HG02973 (cell line): ENCODE results near the gene GTPBP6.
"Not testable (repeated sequence)": the region's sequence is repeated elsewhere in the genome, so short reads cannot be mapped to it uniquely, and the experiment has no call there.

ENCODE experiments used
- ATAC-seq: cut with Tn5 transposase; IDR thresholded peaks from one replicate; pipeline ENCODE4 v1.9.1; 2021; ENCODE audit warnings: moderate library complexity; ENCODE audit not compliant: unreplicated experiment

Gene GTPBP6

DNA sequence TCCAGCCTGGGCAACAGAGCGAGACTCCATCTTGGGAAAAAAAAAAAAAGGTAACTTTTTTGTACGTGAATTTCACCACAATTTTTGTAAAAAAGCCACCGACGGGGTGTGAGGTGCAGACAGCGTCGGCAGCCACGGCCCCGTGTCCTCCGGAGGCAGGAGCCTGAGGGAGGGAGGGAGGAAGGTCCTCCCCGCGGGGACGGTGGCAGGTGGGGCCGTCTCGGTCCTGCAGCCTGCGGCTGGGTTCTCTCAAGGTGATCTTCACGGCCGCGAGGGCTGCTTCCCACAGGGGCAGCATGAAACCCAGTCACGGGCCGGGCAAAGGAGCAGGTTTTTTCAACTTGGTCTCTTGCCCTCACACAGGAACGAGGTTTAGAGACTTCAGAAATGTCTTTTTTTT is 23.5 kb downstream of the GTPBP6 start:
- no peak for ATAC-seq

- no peak for ATAC-seq
Observed at GRCh38 chrX:292900-293897, 25.4 kb downstream of the GTPBP6 start.

- ATAC-seq, result no peak
Observed at GRCh38 chrX:291411-291901, 27.1 kb downstream of the GTPBP6 start.

DNA sequence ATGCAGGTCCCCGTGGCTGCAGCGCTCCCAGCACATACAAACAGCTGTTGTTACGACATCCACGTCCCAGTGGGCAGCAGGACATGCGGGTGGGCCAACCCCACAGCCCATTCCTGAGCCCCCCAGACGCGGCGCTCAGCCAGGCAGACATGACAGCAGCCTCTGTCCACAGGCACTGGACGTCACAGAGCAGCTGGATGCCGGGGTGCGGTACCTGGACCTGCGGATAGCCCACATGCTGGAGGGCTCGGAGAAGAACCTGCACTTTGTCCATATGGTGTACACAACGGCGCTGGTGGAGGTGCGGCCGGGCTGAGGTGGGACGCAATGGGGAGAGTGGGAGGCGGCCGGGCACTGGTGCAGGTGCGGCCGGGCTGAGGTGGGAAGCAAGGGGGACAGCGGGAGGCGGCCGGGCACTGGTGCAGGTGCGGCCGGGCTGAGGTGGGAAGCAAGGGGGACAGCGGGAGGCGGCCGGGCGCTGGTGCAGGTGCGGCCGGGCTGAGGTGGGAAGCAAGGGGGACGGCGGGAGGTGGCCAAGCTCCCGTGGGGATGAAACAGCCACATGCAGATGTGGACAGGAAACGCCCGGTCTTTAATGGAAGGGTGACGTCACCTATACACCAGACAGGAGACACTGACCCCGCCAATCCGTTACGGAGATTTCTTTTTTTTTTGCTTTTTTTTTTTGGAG is 28.0 kb downstream of the GTPBP6 start:
- ATAC-seq, result no peak

DNA sequence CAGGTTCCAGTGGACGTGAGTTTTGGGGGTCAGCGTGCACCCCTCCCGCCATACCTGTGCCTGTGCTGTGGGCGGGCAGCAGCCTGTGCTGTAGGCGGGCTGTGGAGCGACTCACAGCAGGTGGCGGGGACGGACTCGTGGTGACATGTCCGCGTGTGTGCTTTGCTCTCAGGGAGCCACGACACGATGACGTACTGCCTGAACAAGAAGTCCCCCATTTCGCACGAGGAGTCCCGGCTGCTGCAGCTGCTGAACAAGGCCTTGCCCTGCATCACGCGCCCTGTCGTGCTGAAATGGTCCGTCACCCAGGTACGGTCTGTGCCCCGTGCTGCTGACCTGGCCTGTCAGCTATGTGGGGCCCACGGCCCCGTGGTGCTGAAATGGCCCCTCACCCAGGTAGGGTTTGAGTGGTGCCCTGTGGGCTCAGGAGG is 30.0 kb downstream of the GTPBP6 start:
- ATAC-seq, result no peak

DNA sequence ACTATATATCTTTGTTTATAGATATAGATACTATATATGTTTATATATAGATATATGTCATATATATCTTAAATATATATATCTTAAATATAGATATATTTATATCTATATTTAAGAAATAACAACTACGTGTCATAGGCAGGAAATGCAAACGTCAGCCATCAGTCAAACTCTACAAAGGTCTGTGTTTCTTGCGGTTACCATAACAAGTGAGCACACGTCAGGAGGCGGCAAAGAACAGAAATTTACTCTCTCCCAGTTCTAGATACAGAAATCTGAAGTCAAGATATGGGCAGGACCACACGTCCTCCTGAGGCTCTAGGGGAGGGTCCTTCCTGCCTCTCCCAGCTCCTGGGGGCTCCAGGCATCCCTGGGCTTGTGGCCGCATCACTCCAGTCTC is 30.9 kb downstream of the GTPBP6 start:
- ATAC-seq, result no peak

DNA sequence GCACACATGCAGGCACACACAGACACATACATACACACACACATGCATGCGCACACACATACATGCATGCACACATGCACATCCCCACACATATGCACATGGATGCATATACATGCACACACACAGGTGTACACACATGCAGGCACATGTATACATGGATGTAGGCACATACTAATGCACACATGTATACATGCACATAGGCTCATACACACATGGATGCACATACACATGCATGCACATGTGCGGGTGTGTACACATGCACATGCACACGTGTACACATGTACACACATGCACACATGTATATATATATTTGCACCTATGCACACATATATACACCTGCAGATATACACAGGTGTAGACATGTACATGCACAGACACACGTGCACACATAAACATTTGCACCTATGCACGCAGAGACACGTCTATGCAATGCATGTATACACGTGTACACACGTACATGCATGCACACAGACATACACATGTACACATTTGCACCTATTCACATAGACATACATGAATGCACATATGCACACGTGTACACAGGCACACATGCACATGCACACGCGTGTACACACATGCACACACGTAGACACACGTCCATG is 33.4 kb downstream of the GTPBP6 start:
- no peak for ATAC-seq

GRCh38 chrX:283115-283845 is 35.3 kb downstream of the GTPBP6 start:
- peak; percentile 99 for ATAC-seq

- ATAC-seq, result not testable (repeated sequence)
Observed at GRCh38 chrX:282000-282681, 36.5 kb downstream of the GTPBP6 start.

DNA sequence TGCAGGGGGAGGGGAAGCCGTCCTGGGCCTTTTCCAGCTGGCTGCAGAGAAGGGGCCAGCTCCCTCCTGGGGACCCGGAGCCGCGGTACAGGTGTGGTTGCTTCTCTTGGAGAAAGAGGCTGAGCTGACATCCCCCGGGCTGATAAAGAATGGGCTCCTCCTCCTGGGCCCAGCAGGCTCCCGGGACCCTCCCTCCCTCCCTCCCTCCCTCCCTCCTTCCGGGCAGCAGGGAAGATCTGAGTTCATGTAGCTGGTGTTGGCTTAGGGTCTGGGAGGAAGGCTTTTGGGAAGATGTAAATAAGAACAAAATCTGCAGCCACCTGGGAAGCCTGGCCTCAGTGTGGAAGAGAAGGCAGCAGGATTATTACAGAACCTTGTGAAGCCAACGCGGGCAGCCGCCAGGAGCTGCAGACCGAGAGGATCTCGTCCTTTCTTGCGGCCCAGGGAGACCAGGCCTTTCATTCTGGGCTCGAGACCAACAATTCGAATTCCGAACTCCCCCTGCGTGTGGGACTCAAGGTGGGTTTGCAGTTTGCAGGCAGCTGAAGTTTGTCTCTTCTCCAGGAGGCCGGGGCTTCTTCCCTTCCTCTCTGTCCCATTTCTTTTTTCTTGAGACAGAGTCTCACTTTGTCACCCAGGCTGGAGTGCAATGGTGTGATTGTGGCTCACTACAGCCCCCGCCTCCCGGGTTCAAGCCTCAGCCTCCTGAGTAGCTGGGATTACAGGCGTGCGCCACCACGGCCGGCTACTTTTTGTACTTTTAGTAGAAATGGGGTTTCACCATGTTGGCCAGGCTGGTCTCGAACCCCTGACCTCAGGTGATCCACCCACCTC is 37.2 kb downstream of the GTPBP6 start, which contains the start of gene PLCXD1:
Gene PLCXD1 (plus strand): TSS at position 216 of the 834 bp plus-strand sequence. CDS start 2,807 bp downstream, outside the sequence.
- ATAC-seq, result no peak

GRCh38 chrX:280722-281121 is 37.9 kb downstream of the GTPBP6 start:
- not testable (repeated sequence) for ATAC-seq

DNA sequence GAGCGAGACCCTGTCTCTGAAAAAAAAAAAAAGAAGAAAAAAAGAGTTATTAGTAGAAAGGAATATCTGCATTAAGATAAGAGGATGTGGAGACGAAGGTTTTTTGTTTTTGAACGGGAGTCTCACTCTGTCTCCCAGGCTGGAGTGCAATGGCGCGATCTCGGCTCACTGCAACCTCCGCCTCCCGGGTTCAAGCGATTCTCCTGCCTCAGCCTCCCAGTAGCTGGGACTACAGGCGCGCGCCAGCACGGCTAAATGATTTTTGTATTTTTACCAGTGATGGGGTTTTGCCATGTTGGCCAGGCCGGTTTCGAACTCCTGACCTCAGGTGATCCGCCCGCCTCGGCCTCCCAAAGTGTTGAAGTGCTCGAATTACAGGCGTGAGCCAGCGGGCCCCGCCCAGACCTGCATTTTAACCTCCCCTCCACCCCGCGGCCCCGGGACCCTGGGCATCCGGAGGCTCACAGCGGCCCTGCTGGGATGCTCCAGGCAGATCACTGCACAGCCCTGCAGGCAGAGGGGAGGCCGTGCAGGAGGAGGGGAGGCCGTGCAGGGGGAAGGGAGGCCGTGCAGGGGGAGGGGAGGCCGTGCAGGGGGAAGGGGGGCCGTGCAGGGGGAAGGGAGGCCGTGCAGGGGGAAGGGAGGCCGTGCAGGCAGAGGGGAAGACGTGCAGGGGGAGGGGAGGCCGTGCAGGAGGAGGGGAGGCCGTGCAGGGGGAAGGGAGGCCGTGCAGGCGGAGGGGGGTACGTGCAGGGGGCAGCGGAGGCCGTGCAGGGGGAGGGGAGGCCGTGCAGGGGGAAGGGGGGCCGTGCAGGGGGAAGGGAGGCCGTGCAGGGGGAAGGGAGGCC is 38.6 kb downstream of the GTPBP6 start:
- ATAC-seq, result not testable (repeated sequence)

GRCh38 chrX:276581-277201 is 41.9 kb downstream of the GTPBP6 start:
- peak; percentile 32 for ATAC-seq

DNA sequence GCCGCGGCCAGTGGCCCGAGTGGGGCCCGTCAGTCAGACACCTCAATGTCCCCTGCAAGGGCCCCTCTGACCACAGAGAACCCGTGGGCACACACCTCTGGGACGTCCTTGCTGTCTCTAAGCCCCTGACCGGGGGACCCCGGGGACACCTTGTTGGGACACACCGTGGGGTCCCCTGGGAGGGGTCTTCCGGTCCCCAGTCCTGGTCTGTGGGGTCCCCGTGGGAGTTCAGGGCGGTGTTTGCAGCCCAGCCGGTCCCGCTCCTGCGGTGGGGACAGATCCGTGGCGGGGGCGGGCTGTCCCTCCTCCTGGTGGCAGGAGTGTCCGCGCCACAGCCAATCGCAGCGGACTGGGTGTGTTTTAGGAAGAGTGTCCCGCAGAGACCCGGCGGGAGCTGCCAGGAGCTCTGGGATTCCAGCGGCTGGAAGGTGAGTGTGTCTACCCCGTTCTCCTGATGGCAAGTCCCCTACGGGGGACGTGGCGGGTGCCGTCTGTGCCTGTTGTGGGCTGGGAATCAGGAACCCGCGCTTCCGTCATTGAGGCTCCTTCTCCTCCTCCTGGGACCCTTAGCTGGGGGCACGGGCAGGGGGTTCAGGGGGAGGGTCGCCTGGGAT is 42.5 kb downstream of the GTPBP6 start:
- ATAC-seq, result peak; percentile 67

DNA sequence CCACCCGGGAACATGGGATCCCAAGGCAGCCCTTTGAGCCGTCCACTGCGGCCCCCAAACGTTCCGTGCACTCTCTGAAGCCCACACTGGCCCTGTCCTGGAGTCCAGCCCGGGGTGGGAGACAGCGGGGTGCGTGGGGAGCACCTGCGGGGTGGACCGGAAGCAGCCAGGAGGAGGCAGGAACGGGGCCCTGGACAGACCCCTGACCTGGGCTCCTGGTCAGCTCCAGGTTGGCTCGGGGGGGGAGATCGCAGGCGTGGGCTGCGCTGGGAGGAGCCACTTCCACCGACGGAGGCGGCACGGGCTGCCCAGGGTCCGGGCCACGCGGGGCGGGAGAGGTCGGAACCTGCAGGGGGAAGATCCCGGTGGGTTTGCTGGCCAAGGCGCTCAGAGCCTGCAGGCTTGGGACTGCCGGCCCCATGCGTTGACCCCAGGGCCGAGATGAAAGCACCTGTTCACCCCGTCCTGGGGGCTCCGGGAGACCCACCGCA is 43.1 kb downstream of the GTPBP6 start:
- peak; percentile 20 for ATAC-seq

DNA sequence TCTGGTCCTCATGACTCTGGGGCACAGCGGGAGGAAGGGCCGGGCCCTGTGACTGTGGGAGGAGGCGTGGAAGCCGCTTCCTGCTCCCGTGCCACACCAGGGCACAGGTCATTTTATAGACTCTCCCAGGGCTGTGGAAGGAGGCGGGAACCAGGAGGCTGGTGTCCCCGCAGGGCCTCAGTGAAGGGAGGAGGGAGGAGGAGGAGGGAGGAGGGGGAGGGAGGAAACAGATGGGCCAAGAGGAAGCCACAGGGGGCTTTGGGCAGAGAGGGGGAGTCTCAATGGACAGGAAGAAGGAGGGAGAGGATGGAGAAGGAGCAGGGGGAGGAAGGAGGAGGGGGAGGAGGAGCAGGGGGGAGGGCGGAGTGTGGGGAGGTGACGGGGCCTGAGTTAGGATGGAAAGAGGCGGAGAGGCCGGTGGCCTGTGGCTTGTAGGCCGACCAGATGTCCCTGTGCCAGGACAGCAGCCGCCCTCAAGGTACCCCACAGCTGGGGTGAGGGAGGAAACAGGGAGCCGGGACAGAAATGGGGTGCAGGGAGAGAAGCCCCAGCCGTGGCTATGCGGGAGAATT is 43.6 kb downstream of the GTPBP6 start:
- ATAC-seq, result no peak
